Brain microvascular endothelial cell (primary cell): Measurements from ENCODE around the gene PCNP.

Source experiments
- DNase-seq: peaks from one replicate; pipeline ENCODE4 v3.0.0-alpha.2; 2020
- H3K27ac ChIP-seq: fragments of 250-450 bp; sonication (Bioruptor Pico); 2 replicates; pipeline ENCODE4 v1.5.1; 2020; ENCODE audit warnings: mild to moderate bottlenecking, moderate library complexity
- H3K27me3 ChIP-seq: fragments of 250-450 bp; sonication (Bioruptor Pico); replicated peaks from 2 replicates; pipeline ENCODE4 v1.5.1; 2020; ENCODE audit warnings: mild to moderate bottlenecking
- H3K36me3 ChIP-seq: fragments of 250-450 bp; sonication (Bioruptor Pico); replicated peaks from 2 replicates; pipeline ENCODE4 v1.5.1; 2020; ENCODE audit warnings: mild to moderate bottlenecking
- H3K4me3 ChIP-seq: 2 replicates; pipeline ENCODE4 v1.5.1; 2011; ENCODE audit warnings: low read depth, mild to moderate bottlenecking, control low read depth, low read length, moderate library complexity
- CTCF ChIP-seq: IDR thresholded peaks from 2 replicates; pipeline ENCODE4 v1.5.1; 2011; ENCODE audit warnings: low read depth, mild to moderate bottlenecking, moderate library complexity, low read length, control low read depth, inconsistent platforms; ENCODE audit errors: missing control alignments
- in situ Hi-C: cut with HindIII; loops from 2 replicates; pipeline ENCODE4 v1.10.0; 2017; ENCODE audit warnings: low sequenced_read_pairs, low pct_ligation_motif_present

Gene PCNP

GRCh38 chr3:101561630-101562328 lies 12.2 kb upstream of the PCNP start, which contains the start of gene TRMT10C:
TRMT10C (plus strand) TSS chr3:101561868; CDS start chr3:101564782, 2,914 bp downstream.
- DNase-seq: peak; percentile 92
- H3K4me3 ChIP-seq: peak within 1 kb of the TSS; percentile 94
- peaks cover 10% of the 10 kb centered on the region for H3K36me3 ChIP-seq
- no peaks in the 10 kb centered on the region for H3K27me3 ChIP-seq
- TF ChIP-seq CTCF: no peak
- H3K27ac ChIP-seq: peak within 1 kb of the TSS; percentile 84
- in situ Hi-C loops: no loop called here

GRCh38 chr3:101567528-101568317 lies 6.3 kb upstream of the PCNP start:
- TF ChIP-seq CTCF: no peak
- Histone ChIP-seq H3K27ac (no peak overlapping the region), H3K36me3 (peaks cover 15% of the 10 kb centered on the region), H3K27me3 (no peaks in the 10 kb centered on the region), H3K4me3 (no peak overlapping the region)
- DNase-seq: no peak
- in situ Hi-C loops: no loop called here

GRCh38 chr3:101571028-101571895 lies 2.7 kb upstream of the PCNP start:
- no peak for TF ChIP-seq CTCF
- Histone ChIP-seq H3K36me3 (peaks cover 10% of the 10 kb centered on the region), H3K27me3 (no peaks in the 10 kb centered on the region), H3K4me3 (no peak overlapping the region), H3K27ac (no peak overlapping the region)
- no peak for DNase-seq
- in situ Hi-C loops: no loop called here

- Histone ChIP-seq H3K27me3 (no peaks in the 10 kb centered on the region), H3K36me3 (peaks cover 9% of the 10 kb centered on the region), H3K27ac (peak overlapping the region; percentile 96), H3K4me3 (peak overlapping the region; percentile 92)
- no peak for TF ChIP-seq CTCF
- DNase-seq: peak; percentile 45
- in situ Hi-C loops: no loop called here
Observed at GRCh38 chr3:101574388-101575112, 570 bp downstream of the PCNP start.

- no peaks in the 10 kb centered on the region for H3K27me3 ChIP-seq
- H3K36me3 ChIP-seq: peaks cover 13% of the 10 kb centered on the region
- H3K4me3 ChIP-seq: no peak overlapping the region
- DNase-seq: no peak
- no peak overlapping the region for H3K27ac ChIP-seq
- in situ Hi-C loops: no loop called here
- no peak for TF ChIP-seq CTCF
Observed at GRCh38 chr3:101577286-101577685, 3.3 kb downstream of the PCNP start.
